ENCODE measurements around the gene SLC4A8.
A peak's percentile ranks its signal among the peaks of the same experiment; 100 is the strongest.

SLC4A8 gene

DNA sequence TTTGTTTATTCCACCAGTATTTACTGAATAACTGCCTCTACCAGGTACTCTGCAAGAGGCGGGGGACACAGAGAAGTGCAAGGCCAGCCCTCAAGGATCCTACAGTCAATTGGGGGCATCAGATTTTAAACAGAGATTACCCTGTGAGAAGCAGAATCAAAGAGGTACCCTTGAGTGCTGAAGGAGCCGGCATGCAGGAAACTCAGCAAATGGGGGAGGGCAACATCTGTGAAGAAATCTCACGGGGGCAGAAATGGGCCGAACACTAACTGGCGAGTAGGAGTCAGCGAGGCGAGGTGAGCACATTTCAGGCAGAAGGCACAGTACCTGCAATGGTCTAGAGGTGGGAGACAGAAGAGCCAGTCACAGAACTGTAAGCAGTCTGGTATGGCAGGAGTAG is 42.5 kb upstream of the SLC4A8 start:
- peak overlapping the region; percentile 12; the same call in 1 of the 2 replicates for H2AFZ ChIP-seq (ENCODE audit: low read depth, low read length)
- DNase-seq (peak; percentile 77), ATAC-seq (ENCODE audit: insufficient read depth, low read depth) (peak; percentile 52)
- H3K4me2 ChIP-seq (ENCODE audit: insufficient read depth, low read length) = peak overlapping the region; percentile 55
- peaks cover 100% of the 10 kb centered on the region for H3K4me1 ChIP-seq (ENCODE audit: insufficient read depth, low read length)
- no peaks in the 10 kb centered on the region for H4K20me1 ChIP-seq (ENCODE audit: insufficient read depth, low read length)
- peaks cover 30% of the 10 kb centered on the region for H3K79me2 ChIP-seq (ENCODE audit: insufficient read depth, low read length)
- peaks cover 50% of the 10 kb centered on the region for H3K36me3 ChIP-seq (ENCODE audit: insufficient read depth, low read length)
- no peaks in the 10 kb centered on the region for H3K9me3 ChIP-seq (ENCODE audit: insufficient read depth, low read length, severe bottlenecking)
- TF ChIP-seq, protein P1, sequence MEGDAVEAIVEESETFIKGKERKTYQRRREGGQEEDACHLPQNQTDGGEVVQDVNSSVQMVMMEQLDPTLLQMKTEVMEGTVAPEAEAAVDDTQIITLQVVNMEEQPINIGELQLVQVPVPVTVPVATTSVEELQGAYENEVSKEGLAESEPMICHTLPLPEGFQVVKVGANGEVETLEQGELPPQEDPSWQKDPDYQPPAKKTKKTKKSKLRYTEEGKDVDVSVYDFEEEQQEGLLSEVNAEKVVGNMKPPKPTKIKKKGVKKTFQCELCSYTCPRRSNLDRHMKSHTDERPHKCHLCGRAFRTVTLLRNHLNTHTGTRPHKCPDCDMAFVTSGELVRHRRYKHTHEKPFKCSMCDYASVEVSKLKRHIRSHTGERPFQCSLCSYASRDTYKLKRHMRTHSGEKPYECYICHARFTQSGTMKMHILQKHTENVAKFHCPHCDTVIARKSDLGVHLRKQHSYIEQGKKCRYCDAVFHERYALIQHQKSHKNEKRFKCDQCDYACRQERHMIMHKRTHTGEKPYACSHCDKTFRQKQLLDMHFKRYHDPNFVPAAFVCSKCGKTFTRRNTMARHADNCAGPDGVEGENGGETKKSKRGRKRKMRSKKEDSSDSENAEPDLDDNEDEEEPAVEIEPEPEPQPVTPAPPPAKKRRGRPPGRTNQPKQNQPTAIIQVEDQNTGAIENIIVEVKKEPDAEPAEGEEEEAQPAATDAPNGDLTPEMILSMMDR (IDR thresholded peaks at IDR 0.05; ENCODE audit: borderline replicate concordance, extremely low read depth, low read length, poor library complexity, severe bottlenecking) = no peak
- no peak for TF ChIP-seq EZH2 (IDR thresholded peaks at IDR 0.05; ENCODE audit: borderline replicate concordance, low read depth, low read length, severe bottlenecking)
- H3K9ac ChIP-seq (ENCODE audit: low read depth, low read length) = peak overlapping the region; percentile 44
- H3K4me3 ChIP-seq (ENCODE audit: low read depth in 1 of 2, low read length in 2 of 2) = peak overlapping the region in 1 of 2 experiments; percentile 35; a peak in 2 of 4 replicates
- H3K27ac ChIP-seq (ENCODE audit: low read length) = peak overlapping the region; percentile 92
- no peaks in the 10 kb centered on the region for H3K27me3 ChIP-seq (ENCODE audit: insufficient read depth, low read length, poor library complexity)

DNA sequence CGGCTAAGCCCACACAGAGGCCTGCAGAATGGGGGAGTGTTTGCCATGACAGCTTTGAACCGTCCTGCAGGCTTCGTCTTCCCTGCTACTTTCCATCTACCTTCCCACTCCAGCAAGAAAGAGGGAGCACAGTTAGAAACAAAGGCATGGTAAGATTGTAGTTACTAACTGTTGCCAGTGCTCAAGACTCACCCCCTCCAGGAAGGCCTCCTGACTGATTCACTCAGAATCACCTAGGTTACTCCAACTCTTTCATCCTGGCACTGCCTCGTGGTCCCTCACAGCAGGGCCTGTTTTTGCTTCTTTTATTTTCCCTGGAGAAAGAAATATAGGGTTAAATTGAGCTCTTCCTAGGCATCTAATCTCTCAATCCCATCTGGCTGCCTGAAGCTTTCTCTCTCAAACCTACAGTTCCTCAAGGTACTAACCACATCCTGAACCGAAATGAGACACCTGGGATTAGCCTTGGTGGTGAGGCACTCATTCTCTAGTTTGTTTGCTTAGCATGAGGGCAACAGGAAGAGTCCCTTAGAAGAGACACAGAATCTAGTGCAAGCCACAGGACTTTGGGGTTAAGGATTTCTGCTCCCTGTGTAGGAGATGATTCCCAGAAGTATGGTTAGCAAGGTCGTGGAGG is 41.2 kb upstream of the SLC4A8 start:
- Histone ChIP-seq H3K9ac (ENCODE audit: low read depth, low read length) (peak overlapping the region; percentile 44), H3K9me3 (ENCODE audit: insufficient read depth, low read length, severe bottlenecking) (no peaks in the 10 kb centered on the region), H2AFZ (ENCODE audit: low read depth, low read length) (no peak overlapping the region), H3K27ac (ENCODE audit: low read length) (peak overlapping the region; percentile 92), H3K4me2 (ENCODE audit: insufficient read depth, low read length) (peak overlapping the region; percentile 55), H3K79me2 (ENCODE audit: insufficient read depth, low read length) (peaks cover 38% of the 10 kb centered on the region), H3K4me1 (ENCODE audit: insufficient read depth, low read length) (peaks cover 100% of the 10 kb centered on the region), H4K20me1 (ENCODE audit: insufficient read depth, low read length) (no peaks in the 10 kb centered on the region), H3K36me3 (ENCODE audit: insufficient read depth, low read length) (peaks cover 38% of the 10 kb centered on the region), H3K4me3 (ENCODE audit: low read depth in 1 of 2, low read length in 2 of 2) (peak overlapping the region in 1 of 2 experiments; percentile 14; a peak in 1 of 4 replicates), H3K27me3 (ENCODE audit: insufficient read depth, low read length, poor library complexity) (no peaks in the 10 kb centered on the region)
- TF ChIP-seq EZH2 (IDR thresholded peaks at IDR 0.05; ENCODE audit: borderline replicate concordance, low read depth, low read length, severe bottlenecking) = no peak
- TF ChIP-seq, protein P1 (IDR thresholded peaks at IDR 0.05; ENCODE audit: borderline replicate concordance, extremely low read depth, low read length, poor library complexity, severe bottlenecking) = no peak
- ATAC-seq (ENCODE audit: insufficient read depth, low read depth) = peak; percentile 69
- peak; percentile 79 for DNase-seq

DNA sequence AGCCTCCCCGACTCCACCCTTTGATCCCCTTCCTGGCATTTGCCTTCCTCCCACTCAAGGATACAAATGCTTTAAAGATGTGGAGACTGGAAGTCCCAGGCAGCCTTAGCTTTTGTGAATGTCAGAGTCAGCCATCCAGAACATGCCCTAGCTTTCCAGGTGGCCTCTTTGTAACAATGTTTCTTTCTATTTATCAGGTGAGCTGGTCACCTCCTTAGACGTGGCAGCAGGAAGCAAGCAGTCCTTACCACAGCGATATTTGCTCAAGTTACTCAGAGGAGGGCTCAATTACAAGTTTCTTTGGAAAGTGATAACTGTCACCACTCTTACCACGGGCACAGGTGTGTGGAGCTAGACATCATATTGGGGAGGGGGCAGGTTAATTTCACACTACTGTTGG is 38.3 kb upstream of the SLC4A8 start:
- Histone ChIP-seq H3K4me3 (ENCODE audit: low read depth in 1 of 2, low read length in 2 of 2) (no peak overlapping the region), H4K20me1 (ENCODE audit: insufficient read depth, low read length) (no peaks in the 10 kb centered on the region), H3K27me3 (ENCODE audit: insufficient read depth, low read length, poor library complexity) (no peaks in the 10 kb centered on the region), H3K9me3 (ENCODE audit: insufficient read depth, low read length, severe bottlenecking) (no peaks in the 10 kb centered on the region), H3K36me3 (ENCODE audit: insufficient read depth, low read length) (peaks cover 14% of the 10 kb centered on the region), H3K4me1 (ENCODE audit: insufficient read depth, low read length) (peaks cover 98% of the 10 kb centered on the region), H3K27ac (ENCODE audit: low read length) (peak overlapping the region; percentile 75), H3K9ac (ENCODE audit: low read depth, low read length) (peak overlapping the region; percentile 17), H2AFZ (ENCODE audit: low read depth, low read length) (no peak overlapping the region), H3K4me2 (ENCODE audit: insufficient read depth, low read length) (peak overlapping the region; percentile 31), H3K79me2 (ENCODE audit: insufficient read depth, low read length) (peaks cover 39% of the 10 kb centered on the region)
- peak; percentile 41 for DNase-seq
- TF ChIP-seq EZH2 (IDR thresholded peaks at IDR 0.05; ENCODE audit: borderline replicate concordance, low read depth, low read length, severe bottlenecking) = no peak
- TF ChIP-seq, protein P1 (IDR thresholded peaks at IDR 0.05; ENCODE audit: borderline replicate concordance, extremely low read depth, low read length, poor library complexity, severe bottlenecking) = no peak
- no peak for ATAC-seq (ENCODE audit: insufficient read depth, low read depth)

All from DND-41 (cell line).